HEK293 (cell line): ENCODE data around the gene KIF11.

Experiments
- ATF2 ChIP-seq: fragments of 450-650 bp; formaldehyde crosslinking; IDR thresholded peaks from 2 replicates; pipeline ENCODE4 v1.5.1; 2016; ENCODE audit warnings: missing biosample characterization, missing genetic modification characterization, low read depth
- CTCF ChIP-seq: fragments of 450-650 bp; formaldehyde crosslinking; IDR thresholded peaks from 2 replicates; pipeline ENCODE4 v1.5.1; 2016; ENCODE audit warnings: missing biosample characterization, missing genetic modification characterization
- TRIM28 ChIP-seq: IDR thresholded peaks from 2 replicates; pipeline ENCODE4 v1.6.1; 2011; ENCODE audit warnings: low read length, control low read depth, borderline replicate concordance
- YY1 ChIP-seq: fragments of 450-650 bp; formaldehyde crosslinking; IDR thresholded peaks from 2 replicates; pipeline ENCODE4 v1.5.1; 2018; ENCODE audit warnings: missing biosample characterization, missing genetic modification characterization
- ZBTB21 ChIP-seq: fragments of 450-650 bp; formaldehyde crosslinking; IDR thresholded peaks from 2 replicates; pipeline ENCODE4 v1.5.1; 2017; ENCODE audit warnings: missing biosample characterization, missing genetic modification characterization
- ZNF274 ChIP-seq, 2 experiments: fragments of 200-500 bp in 1 of 2; fragments of 450-650 bp in 1 of 2; sonication (Bioruptor generic) in 1 of 2; formaldehyde crosslinking in 1 of 2; IDR thresholded peaks; 2 replicates each; pipeline versions ENCODE4 v1.5.1 to v1.6.1; 2014 to 2016; ENCODE audit warnings: borderline replicate concordance in 1 of 2, inconsistent platforms in 1 of 2, low read length in 1 of 2, missing biosample characterization in 1 of 2, missing genetic modification characterization in 1 of 2
- ZNF280D ChIP-seq: fragments of 450-650 bp; formaldehyde crosslinking; IDR thresholded peaks from 2 replicates; pipeline ENCODE4 v1.5.1; 2016; ENCODE audit warnings: missing biosample characterization, missing genetic modification characterization
- ZNF426 ChIP-seq: fragments of 450-650 bp; formaldehyde crosslinking; IDR thresholded peaks from 2 replicates; pipeline ENCODE4 v1.5.1; 2017; ENCODE audit warnings: missing biosample characterization, missing genetic modification characterization, mild to moderate bottlenecking, inconsistent platforms, moderate library complexity
- ZNF513 ChIP-seq: fragments of 450-650 bp; IDR thresholded peaks from 2 replicates; pipeline ENCODE4 v1.5.1; 2018; ENCODE audit warnings: missing biosample characterization, missing genetic modification characterization

- TF ChIP-seq CTCF (no peak; the same call in 1 of the 2 replicates), YY1 (tag by site-specific recombination) (no peak), ATF2 (tag by site-specific recombination) (no peak), ZBTB21 (tag by site-specific recombination) (no peak), ZNF274 (IDR thresholded peaks at IDR 0.05; ENCODE audit: low read length) (no peak), ZNF274 (tag by site-specific recombination; IDR thresholded peaks at IDR 0.05; ENCODE audit: borderline replicate concordance) (no peak), TRIM28 (no peak), ZNF426 (tag by site-specific recombination) (no peak), ZNF513 (tag by site-specific recombination) (no peak), ZNF280D (tag by site-specific recombination) (no peak; the same call in 1 of the 2 replicates)
Observed at GRCh38 chr10:92689663-92690210, 96.8 kb downstream of the KIF11 start, which contains the start of gene HHEX.
